WTC11 (cell line): Measurements from ENCODE around the gene CREG2. TPM values are rescaled to one million over a fixed set of nuclear protein-coding genes. Genes with fewer than 3 reads are reported as not detected.

Experiments used
- ATAC-seq: fragments of 200-7000 bp; cut with Tn5 transposase; 2 replicates; pipeline ENCODE4 v1.10.0; 2021; ENCODE audit warnings: mild to moderate bottlenecking, moderate library complexity
- CTCF ChIA-PET: fragments of 300-600 bp; sonication (Branson Sonifier 250); formaldehyde crosslinking; loops from one replicate; lab custom pipeline; 2021; ENCODE audit warnings: antibody characterized with exemption; lab: Charles Lee
- POLR2A ChIA-PET: fragments of 350-600 bp; sonication (Branson Sonifier 250); formaldehyde crosslinking; loops from one replicate; lab custom pipeline; 2021; ENCODE audit warnings: antibody characterized with exemption; lab: Charles Lee
- DNase-seq: peaks from one replicate; pipeline ENCODE4 v3.0.0; 2021; ENCODE audit warnings: low spot score
- H3K27ac Mint-ChIP-seq: 2 replicates; pipeline ENCODE4 v1.8.0; 2021; ENCODE audit warnings: mixed read lengths
- H3K27me3 Mint-ChIP-seq: 2 replicates; pipeline ENCODE4 v1.8.0; 2021; ENCODE audit warnings: low read depth, mild to moderate bottlenecking, moderate library complexity, mixed read lengths
- H3K36me3 Mint-ChIP-seq: 2 replicates; pipeline ENCODE4 v1.8.0; 2021; ENCODE audit warnings: mixed read lengths
- H3K4me1 Mint-ChIP-seq: 2 replicates; pipeline ENCODE4 v1.8.0; 2022; ENCODE audit warnings: mixed read lengths
- H3K4me3 Mint-ChIP-seq: 2 replicates; pipeline ENCODE4 v1.8.0; 2021; ENCODE audit warnings: mild to moderate bottlenecking, moderate library complexity, mixed read lengths
- H3K9me3 Mint-ChIP-seq: 2 replicates; pipeline ENCODE4 v1.8.0; 2021; ENCODE audit warnings: mixed read lengths
- ATF1 ChIP-seq: sonication (generic); formaldehyde crosslinking; IDR thresholded peaks from 2 replicates; pipeline ENCODE4 v1.8.1; 2023; ENCODE audit warnings: mild to moderate bottlenecking, moderate library complexity, missing genetic modification reagents
- ELF4 ChIP-seq: sonication (generic); formaldehyde crosslinking; IDR thresholded peaks from 2 replicates; pipeline ENCODE4 v1.8.1; 2022; ENCODE audit warnings: low read depth, mild to moderate bottlenecking, moderate library complexity, missing genetic modification reagents
- FOXP1 ChIP-seq: sonication (generic); formaldehyde crosslinking; IDR thresholded peaks from 2 replicates; pipeline ENCODE4 v1.8.0; 2022; ENCODE audit warnings: missing genetic modification reagents, mild to moderate bottlenecking, moderate library complexity, borderline replicate concordance
- HMGA2 ChIP-seq: fragments of 250-450 bp; sonication (Bioruptor Pico); IDR thresholded peaks from 2 replicates; pipeline ENCODE4 v1.4.0; 2021; ENCODE audit warnings: mild to moderate bottlenecking, moderate library complexity
- IRF2 ChIP-seq: sonication (generic); formaldehyde crosslinking; IDR thresholded peaks from 2 replicates; pipeline ENCODE4 v1.8.0; 2022; ENCODE audit warnings: low read depth, missing genetic modification reagents, borderline replicate concordance
- KAT7 ChIP-seq: sonication (generic); formaldehyde crosslinking; IDR thresholded peaks from 2 replicates; pipeline ENCODE4 v1.8.1; 2023; ENCODE audit warnings: missing genetic modification reagents, mild to moderate bottlenecking, borderline replicate concordance
- MYBL2 ChIP-seq: sonication (generic); formaldehyde crosslinking; IDR thresholded peaks from 2 replicates; pipeline ENCODE4 v1.8.1; 2023; ENCODE audit warnings: mild to moderate bottlenecking, moderate library complexity, missing genetic modification reagents
- NR2C2 ChIP-seq: sonication (generic); formaldehyde crosslinking; IDR thresholded peaks from 2 replicates; pipeline ENCODE4 v1.8.0; 2022; ENCODE audit warnings: mild to moderate bottlenecking, missing genetic modification reagents
- SOX15 ChIP-seq: fragments of 250-450 bp; sonication (Bioruptor Pico); IDR thresholded peaks from 2 replicates; pipeline ENCODE4 v1.9.0; 2021; ENCODE audit warnings: mild to moderate bottlenecking
- TEAD4 ChIP-seq: sonication (generic); formaldehyde crosslinking; IDR thresholded peaks from 2 replicates; pipeline ENCODE4 v1.8.0; 2022; ENCODE audit warnings: mild to moderate bottlenecking, missing genetic modification reagents
- ZNF121 ChIP-seq: sonication (generic); formaldehyde crosslinking; IDR thresholded peaks from 2 replicates; pipeline ENCODE4 v1.8.0; 2023; ENCODE audit warnings: missing genetic modification reagents
- ZNF219 ChIP-seq: sonication (generic); formaldehyde crosslinking; IDR thresholded peaks from 2 replicates; pipeline ENCODE4 v1.8.0; 2023; ENCODE audit warnings: missing genetic modification reagents, mild to moderate bottlenecking, borderline replicate concordance
- ZNF671 ChIP-seq: fragments of 250-450 bp; sonication (Bioruptor Pico); IDR thresholded peaks from 2 replicates; pipeline ENCODE4 v1.8.0; 2021; ENCODE audit warnings: mild to moderate bottlenecking
- total RNA-seq: library from RNA; stranded (reverse); gene quantifications from 3 replicates; pipeline ENCODE4 v1.2.3, GENCODE V29; 2021
- TF ChIP-seq, protein P1 (sequence below): fragments of 200-600 bp; IDR thresholded peaks from 2 replicates; pipeline ENCODE4 v1.8.0; 2022; ENCODE audit warnings: antibody characterized with exemption
- TF ChIP-seq, protein P2 (sequence below): sonication (generic); formaldehyde crosslinking; IDR thresholded peaks from 2 replicates; pipeline ENCODE4 v1.8.0; 2023; ENCODE audit warnings: mild to moderate bottlenecking, missing genetic modification reagents
- TF ChIP-seq, protein P3 (sequence below): sonication (generic); formaldehyde crosslinking; IDR thresholded peaks from 2 replicates; pipeline ENCODE4 v1.8.1; 2022; ENCODE audit warnings: mild to moderate bottlenecking, moderate library complexity, missing genetic modification reagents
- TF ChIP-seq, protein P4 (sequence below): fragments of 250-450 bp; sonication (Bioruptor Pico); IDR thresholded peaks from 2 replicates; pipeline ENCODE4 v2.1.2; 2022; ENCODE audit warnings: mild to moderate bottlenecking, moderate library complexity
- TF ChIP-seq, protein P5 (sequence below): sonication (generic); formaldehyde crosslinking; IDR thresholded peaks from 2 replicates; pipeline ENCODE4 v1.8.0; 2022; ENCODE audit warnings: mild to moderate bottlenecking, missing genetic modification reagents
- TF ChIP-seq, protein P6 (sequence below): sonication (generic); formaldehyde crosslinking; IDR thresholded peaks from 2 replicates; pipeline ENCODE4 v1.8.0; 2023; ENCODE audit warnings: missing genetic modification reagents

CREG2 gene
- total RNA-seq, 1 experiment from 2014 or later, result 1.6 TPM

DNA sequence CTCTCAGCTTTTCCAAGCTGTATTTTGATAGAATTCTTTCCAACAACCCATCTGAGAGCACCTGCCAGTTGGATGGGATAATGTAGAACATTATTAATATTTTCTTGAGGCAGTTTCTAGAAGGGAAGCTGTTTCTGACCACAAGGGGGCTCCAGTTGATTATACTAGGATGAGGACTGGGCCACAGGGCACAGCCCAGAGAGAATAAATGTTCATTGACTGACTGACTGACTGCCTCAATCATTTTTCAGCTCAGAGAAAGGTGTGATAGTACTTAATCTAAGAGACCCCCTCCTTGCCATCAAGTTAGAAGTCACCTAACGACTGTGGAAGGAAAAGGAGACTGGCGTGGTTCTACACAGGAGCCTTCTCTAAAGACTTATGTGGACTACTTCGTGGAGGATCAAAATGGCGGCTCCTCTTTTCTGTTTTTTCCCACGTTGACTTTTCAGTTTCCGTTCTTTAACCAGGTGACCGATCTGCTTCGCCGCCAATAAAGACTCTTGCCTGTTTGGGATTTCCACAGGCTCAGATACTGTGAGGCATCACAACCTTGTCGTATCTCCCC is 31.9 kb upstream of the CREG2 start:
- H3K36me3 Mint-ChIP-seq, result peaks cover 8% of the 10 kb centered on the region; the same call in 1 of the 2 replicates
- no peaks in the 10 kb centered on the region for H3K4me1 Mint-ChIP-seq
- CTCF ChIA-PET, result interaction anchor here (0.5 to 2.2 kb wide), 28 partner anchors 9 to 1630 kb away, joined by 3 to 13 read pairs (median 4); partner anchors contain the start of genes CREG2, MAP4K4 and RFX8
- TF ChIP-seq, protein P1, sequence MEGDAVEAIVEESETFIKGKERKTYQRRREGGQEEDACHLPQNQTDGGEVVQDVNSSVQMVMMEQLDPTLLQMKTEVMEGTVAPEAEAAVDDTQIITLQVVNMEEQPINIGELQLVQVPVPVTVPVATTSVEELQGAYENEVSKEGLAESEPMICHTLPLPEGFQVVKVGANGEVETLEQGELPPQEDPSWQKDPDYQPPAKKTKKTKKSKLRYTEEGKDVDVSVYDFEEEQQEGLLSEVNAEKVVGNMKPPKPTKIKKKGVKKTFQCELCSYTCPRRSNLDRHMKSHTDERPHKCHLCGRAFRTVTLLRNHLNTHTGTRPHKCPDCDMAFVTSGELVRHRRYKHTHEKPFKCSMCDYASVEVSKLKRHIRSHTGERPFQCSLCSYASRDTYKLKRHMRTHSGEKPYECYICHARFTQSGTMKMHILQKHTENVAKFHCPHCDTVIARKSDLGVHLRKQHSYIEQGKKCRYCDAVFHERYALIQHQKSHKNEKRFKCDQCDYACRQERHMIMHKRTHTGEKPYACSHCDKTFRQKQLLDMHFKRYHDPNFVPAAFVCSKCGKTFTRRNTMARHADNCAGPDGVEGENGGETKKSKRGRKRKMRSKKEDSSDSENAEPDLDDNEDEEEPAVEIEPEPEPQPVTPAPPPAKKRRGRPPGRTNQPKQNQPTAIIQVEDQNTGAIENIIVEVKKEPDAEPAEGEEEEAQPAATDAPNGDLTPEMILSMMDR, result peak; percentile 66
- no peak for TF ChIP-seq KAT7 (CRISPR knock-in tag)
- no peaks in the 10 kb centered on the region; the same call in 1 of the 2 replicates for H3K27me3 Mint-ChIP-seq
- no peak overlapping the region for H3K4me3 Mint-ChIP-seq
- H3K9me3 Mint-ChIP-seq, result peaks cover 20% of the 10 kb centered on the region
- H3K27ac Mint-ChIP-seq, result no peak overlapping the region
- ATAC-seq (peak; percentile 66), DNase-seq (peak; percentile 47)
- POLR2A ChIA-PET, result no interaction called here

DNA sequence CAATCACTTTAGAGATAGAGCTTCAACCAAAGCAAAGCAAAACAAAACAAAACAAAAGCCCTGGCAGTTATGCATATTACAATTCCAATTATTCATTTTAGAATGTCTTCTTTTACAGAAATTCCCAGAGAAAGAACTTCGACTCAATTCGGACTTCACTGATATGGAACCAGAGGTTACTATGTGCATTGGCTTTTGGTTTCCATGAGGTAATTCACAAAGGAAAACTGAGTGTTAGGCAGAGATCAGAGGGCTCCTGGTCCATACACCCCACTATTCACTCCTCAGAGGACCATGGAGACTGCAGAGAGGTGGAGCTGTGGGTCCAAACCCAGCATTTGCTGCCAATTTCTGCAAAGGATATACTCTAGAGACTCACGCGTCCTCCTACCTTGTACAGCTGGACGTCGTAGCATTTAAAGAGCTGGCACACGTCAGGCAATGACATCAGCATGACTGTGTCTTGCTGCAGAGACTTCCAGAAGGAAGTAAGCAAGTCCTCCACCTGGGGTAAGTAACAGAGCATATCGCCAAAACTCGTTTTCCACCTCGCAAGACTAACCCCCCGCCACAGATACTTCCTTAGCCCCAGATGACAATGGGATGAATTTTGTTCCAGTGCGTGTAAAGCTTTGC is 31.3 kb upstream of the CREG2 start:
- Mint-ChIP-seq H3K4me1 (no peaks in the 10 kb centered on the region), H3K27ac (no peak overlapping the region), H3K9me3 (peaks cover 14% of the 10 kb centered on the region), H3K4me3 (no peak overlapping the region), H3K27me3 (no peaks in the 10 kb centered on the region; the same call in 1 of the 2 replicates), H3K36me3 (peaks cover 8% of the 10 kb centered on the region; the same call in 1 of the 2 replicates)
- DNase-seq (no peak), ATAC-seq (no peak)
- POLR2A ChIA-PET, result no interaction called here
- CTCF ChIA-PET, result interaction anchor here (0.5 to 2.2 kb wide), 27 partner anchors 10 to 1630 kb away, joined by 3 to 13 read pairs (median 4); partner anchors contain the start of genes CREG2, MAP4K4 and RFX8
- TF ChIP-seq, protein P2, sequence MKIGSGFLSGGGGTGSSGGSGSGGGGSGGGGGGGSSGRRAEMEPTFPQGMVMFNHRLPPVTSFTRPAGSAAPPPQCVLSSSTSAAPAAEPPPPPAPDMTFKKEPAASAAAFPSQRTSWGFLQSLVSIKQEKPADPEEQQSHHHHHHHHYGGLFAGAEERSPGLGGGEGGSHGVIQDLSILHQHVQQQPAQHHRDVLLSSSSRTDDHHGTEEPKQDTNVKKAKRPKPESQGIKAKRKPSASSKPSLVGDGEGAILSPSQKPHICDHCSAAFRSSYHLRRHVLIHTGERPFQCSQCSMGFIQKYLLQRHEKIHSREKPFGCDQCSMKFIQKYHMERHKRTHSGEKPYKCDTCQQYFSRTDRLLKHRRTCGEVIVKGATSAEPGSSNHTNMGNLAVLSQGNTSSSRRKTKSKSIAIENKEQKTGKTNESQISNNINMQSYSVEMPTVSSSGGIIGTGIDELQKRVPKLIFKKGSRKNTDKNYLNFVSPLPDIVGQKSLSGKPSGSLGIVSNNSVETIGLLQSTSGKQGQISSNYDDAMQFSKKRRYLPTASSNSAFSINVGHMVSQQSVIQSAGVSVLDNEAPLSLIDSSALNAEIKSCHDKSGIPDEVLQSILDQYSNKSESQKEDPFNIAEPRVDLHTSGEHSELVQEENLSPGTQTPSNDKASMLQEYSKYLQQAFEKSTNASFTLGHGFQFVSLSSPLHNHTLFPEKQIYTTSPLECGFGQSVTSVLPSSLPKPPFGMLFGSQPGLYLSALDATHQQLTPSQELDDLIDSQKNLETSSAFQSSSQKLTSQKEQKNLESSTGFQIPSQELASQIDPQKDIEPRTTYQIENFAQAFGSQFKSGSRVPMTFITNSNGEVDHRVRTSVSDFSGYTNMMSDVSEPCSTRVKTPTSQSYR (CRISPR knock-in tag), result no peak
- TF ChIP-seq NR2C2 (CRISPR knock-in tag) (no peak), FOXP1 (CRISPR knock-in tag) (no peak), ELF4 (CRISPR knock-in tag) (no peak), HMGA2 (CRISPR knock-in tag) (no peak), TEAD4 (CRISPR knock-in tag) (no peak), ZNF121 (CRISPR knock-in tag) (no peak), IRF2 (CRISPR knock-in tag) (no peak), ZNF671 (no peak), MYBL2 (CRISPR knock-in tag) (no peak), SOX15 (CRISPR knock-in tag) (no peak), KAT7 (CRISPR knock-in tag) (no peak), ZNF219 (no peak), ATF1 (no peak)
- TF ChIP-seq, protein P3, sequence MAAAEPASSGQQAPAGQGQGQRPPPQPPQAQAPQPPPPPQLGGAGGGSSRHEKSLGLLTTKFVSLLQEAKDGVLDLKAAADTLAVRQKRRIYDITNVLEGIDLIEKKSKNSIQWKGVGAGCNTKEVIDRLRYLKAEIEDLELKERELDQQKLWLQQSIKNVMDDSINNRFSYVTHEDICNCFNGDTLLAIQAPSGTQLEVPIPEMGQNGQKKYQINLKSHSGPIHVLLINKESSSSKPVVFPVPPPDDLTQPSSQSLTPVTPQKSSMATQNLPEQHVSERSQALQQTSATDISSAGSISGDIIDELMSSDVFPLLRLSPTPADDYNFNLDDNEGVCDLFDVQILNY (CRISPR knock-in tag), result no peak
- TF ChIP-seq, protein P4, sequence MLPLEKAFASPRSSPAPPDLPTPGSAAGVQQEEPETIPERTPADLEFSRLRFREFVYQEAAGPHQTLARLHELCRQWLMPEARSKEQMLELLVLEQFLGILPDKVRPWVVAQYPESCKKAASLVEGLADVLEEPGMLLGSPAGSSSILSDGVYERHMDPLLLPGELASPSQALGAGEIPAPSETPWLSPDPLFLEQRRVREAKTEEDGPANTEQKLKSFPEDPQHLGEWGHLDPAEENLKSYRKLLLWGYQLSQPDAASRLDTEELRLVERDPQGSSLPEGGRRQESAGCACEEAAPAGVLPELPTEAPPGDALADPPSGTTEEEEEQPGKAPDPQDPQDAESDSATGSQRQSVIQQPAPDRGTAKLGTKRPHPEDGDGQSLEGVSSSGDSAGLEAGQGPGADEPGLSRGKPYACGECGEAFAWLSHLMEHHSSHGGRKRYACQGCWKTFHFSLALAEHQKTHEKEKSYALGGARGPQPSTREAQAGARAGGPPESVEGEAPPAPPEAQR (CRISPR knock-in tag), result no peak
- TF ChIP-seq, protein P5, sequence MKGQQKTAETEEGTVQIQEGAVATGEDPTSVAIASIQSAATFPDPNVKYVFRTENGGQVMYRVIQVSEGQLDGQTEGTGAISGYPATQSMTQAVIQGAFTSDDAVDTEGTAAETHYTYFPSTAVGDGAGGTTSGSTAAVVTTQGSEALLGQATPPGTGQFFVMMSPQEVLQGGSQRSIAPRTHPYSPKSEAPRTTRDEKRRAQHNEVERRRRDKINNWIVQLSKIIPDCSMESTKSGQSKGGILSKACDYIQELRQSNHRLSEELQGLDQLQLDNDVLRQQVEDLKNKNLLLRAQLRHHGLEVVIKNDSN, result no peak
- TF ChIP-seq, protein P6, sequence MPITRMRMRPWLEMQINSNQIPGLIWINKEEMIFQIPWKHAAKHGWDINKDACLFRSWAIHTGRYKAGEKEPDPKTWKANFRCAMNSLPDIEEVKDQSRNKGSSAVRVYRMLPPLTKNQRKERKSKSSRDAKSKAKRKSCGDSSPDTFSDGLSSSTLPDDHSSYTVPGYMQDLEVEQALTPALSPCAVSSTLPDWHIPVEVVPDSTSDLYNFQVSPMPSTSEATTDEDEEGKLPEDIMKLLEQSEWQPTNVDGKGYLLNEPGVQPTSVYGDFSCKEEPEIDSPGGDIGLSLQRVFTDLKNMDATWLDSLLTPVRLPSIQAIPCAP (CRISPR knock-in tag), result no peak
